ENCODE data around the gene C1QL3.

The C1QL3 gene

GRCh38 chr10:16521311-16522016, at the start of gene C1QL3:
TSS of gene C1QL3 (minus strand) at chr10:16521879. CDS start at chr10:16521065, 814 bp downstream.
- DNase-seq, result no peak

GRCh38 chr10:16570731-16571130, 49.1 kb upstream of the C1QL3 start:
- no peak for DNase-seq

- no peak for DNase-seq
These were observed 44.6 kb upstream of the C1QL3 start for GRCh38 chr10:16566202-16566805.

GRCh38 chr10:16565604-16566003, 43.9 kb upstream of the C1QL3 start:
- no peak for DNase-seq

- DNase-seq, result no peak
These were observed 41.2 kb upstream of the C1QL3 start for GRCh38 chr10:16562891-16563290.

- DNase-seq, result no peak
These were observed 37.6 kb upstream of the C1QL3 start for GRCh38 chr10:16559236-16559773.

- DNase-seq, result no peak
These were observed 26.3 kb upstream of the C1QL3 start for GRCh38 chr10:16547973-16548372.

GRCh38 chr10:16545116-16545736, 23.5 kb upstream of the C1QL3 start:
- DNase-seq, result no peak

GRCh38 chr10:16544591-16544990, 22.9 kb upstream of the C1QL3 start:
- no peak for DNase-seq

- no peak for DNase-seq
These were observed 22.4 kb upstream of the C1QL3 start for GRCh38 chr10:16544099-16544498.

- DNase-seq, result no peak
These were observed 14.5 kb upstream of the C1QL3 start for GRCh38 chr10:16536155-16536554.

GRCh38 chr10:16529853-16530252, 8.2 kb upstream of the C1QL3 start:
- DNase-seq, result no peak

GRCh38 chr10:16527452-16527851, 5.8 kb upstream of the C1QL3 start:
- DNase-seq, result no peak

- DNase-seq, result no peak
These were observed 779 bp downstream of the C1QL3 start for GRCh38 chr10:16520900-16521299.

GRCh38 chr10:16519908-16520861, 1.5 kb downstream of the C1QL3 start:
- no peak for DNase-seq

GRCh38 chr10:16519250-16519907, 2.3 kb downstream of the C1QL3 start:
- no peak for DNase-seq

- DNase-seq, result no peak
These were observed 2.9 kb downstream of the C1QL3 start for GRCh38 chr10:16518822-16519221.

- no peak for DNase-seq
These were observed 10.8 kb downstream of the C1QL3 start for GRCh38 chr10:16510843-16511242.

GRCh38 chr10:16509996-16510395, 11.7 kb downstream of the C1QL3 start:
- DNase-seq, result no peak

GRCh38 chr10:16505161-16505560, 16.5 kb downstream of the C1QL3 start:
- no peak for DNase-seq

GRCh38 chr10:16497911-16498310, 23.8 kb downstream of the C1QL3 start:
- no peak for DNase-seq

- no peak for DNase-seq
These were observed 27.7 kb downstream of the C1QL3 start for GRCh38 chr10:16493884-16494536.
